PC-3 (cell line): ENCODE data around the gene FHL2.

ENCODE experiments used
- CTCF ChIP-seq: fragments of 300-600 bp; sonication (generic); conservative IDR thresholded peaks from 2 replicates; pipeline ENCODE4 v1.5.1; 2017; ENCODE audit warnings: antibody characterized with exemption, low read depth, mild to moderate bottlenecking, low read length
- EZH2 ChIP-seq: fragments of 300-600 bp; sonication (generic); IDR thresholded peaks from one replicate; pipeline ENCODE4 v1.6.1; 2017; ENCODE audit warnings: antibody characterized with exemption, mild to moderate bottlenecking, low read length; ENCODE audit not compliant: unreplicated experiment
- EZH2phosphoT487 ChIP-seq: fragments of 300-600 bp; sonication (generic); IDR thresholded peaks from 2 replicates; pipeline ENCODE4 v1.6.1; 2018; ENCODE audit warnings: mild to moderate bottlenecking, antibody characterized with exemption, low read length, borderline replicate concordance

- TF ChIP-seq CTCF (no peak), EZH2 (no peak), EZH2phosphoT487 (no peak)
These were observed 46.6 kb upstream of the FHL2 start for GRCh38 chr2:105445498-105445897.
